Neural progenitor cell (in vitro differentiated cells): ENCODE measurements around the gene USP9X. TPM values are rescaled to one million over a fixed set of nuclear protein-coding genes. Genes with fewer than 3 reads are reported as not detected.
"Not testable (repeated sequence)": the region's sequence is repeated elsewhere in the genome, so short reads cannot be mapped to it uniquely, and the experiment has no call there.

Experiments
- DNase-seq: peaks from one replicate; pipeline ENCODE4 v3.0.0-alpha.2; 2016; ENCODE audit warnings: low spot score
- H2AFZ ChIP-seq: fragments of 200-600 bp; sonication (generic); replicated peaks from 2 replicates; pipeline ENCODE4 v1.6.1; 2016; ENCODE audit warnings: antibody characterized with exemption
- H3F3A ChIP-seq: fragments of 200-600 bp; sonication (generic); 2 replicates; pipeline ENCODE4 v1.6.1; 2016; ENCODE audit warnings: antibody characterized with exemption, low read depth
- H3K27ac ChIP-seq: fragments of 200-600 bp; sonication (generic); 2 replicates; pipeline ENCODE4 v1.5.1; 2016; ENCODE audit warnings: mild to moderate bottlenecking
- H3K27me3 ChIP-seq: fragments of 200-600 bp; sonication (generic); 2 replicates; pipeline ENCODE4 v1.6.1; 2016; ENCODE audit warnings: mild to moderate bottlenecking, moderate library complexity
- H3K36me3 ChIP-seq: fragments of 200-600 bp; sonication (generic); 2 replicates; pipeline ENCODE4 v1.5.1; 2016
- H3K4me1 ChIP-seq: fragments of 200-600 bp; sonication (generic); 2 replicates; pipeline ENCODE4 v1.6.1; 2016; ENCODE audit warnings: mixed run types
- H3K4me2 ChIP-seq: fragments of 200-600 bp; sonication (generic); 2 replicates; pipeline ENCODE4 v1.6.1; 2016
- H3K4me3 ChIP-seq: fragments of 200-600 bp; sonication (generic); 2 replicates; pipeline ENCODE4 v1.5.1; 2016
- H3K79me2 ChIP-seq: fragments of 200-600 bp; sonication (generic); 2 replicates; pipeline ENCODE4 v1.6.1; 2016; ENCODE audit warnings: low read depth
- H3K9ac ChIP-seq: fragments of 200-600 bp; sonication (generic); 2 replicates; pipeline ENCODE4 v1.6.1; 2016
- H3K9me3 ChIP-seq: fragments of 200-600 bp; sonication (generic); 2 replicates; pipeline ENCODE4 v1.5.1; 2016; ENCODE audit warnings: low read depth
- H4K20me1 ChIP-seq: fragments of 200-600 bp; sonication (generic); 2 replicates; pipeline ENCODE4 v1.6.1; 2016; ENCODE audit warnings: low read depth
- H3K27ac Mint-ChIP-seq: 3 replicates; pipeline ENCODE4 v1.8.0; 2021; ENCODE audit warnings: mixed read lengths
- H3K27me3 Mint-ChIP-seq: 2 replicates; pipeline ENCODE4 v1.8.0; 2022; ENCODE audit warnings: low read depth, mild to moderate bottlenecking, inconsistent platforms, moderate library complexity, mixed read lengths; ENCODE audit not compliant: insufficient read depth
- H3K36me3 Mint-ChIP-seq: 3 replicates; pipeline ENCODE4 v1.8.0; 2021; ENCODE audit warnings: mixed read lengths
- H3K4me1 Mint-ChIP-seq: 3 replicates; pipeline ENCODE4 v1.8.0; 2021; ENCODE audit warnings: mixed read lengths
- H3K4me3 Mint-ChIP-seq: 3 replicates; pipeline ENCODE4 v1.8.0; 2021; ENCODE audit warnings: mild to moderate bottlenecking, moderate library complexity, mixed read lengths
- H3K9me3 Mint-ChIP-seq: 3 replicates; pipeline ENCODE4 v1.8.0; 2020; ENCODE audit warnings: mixed read lengths
- EZH2 ChIP-seq: fragments of 200-600 bp; sonication (generic); IDR thresholded peaks from 2 replicates; pipeline ENCODE4 v1.6.1; 2017; ENCODE audit warnings: antibody characterized with exemption, mild to moderate bottlenecking, moderate library complexity
- EZH2phosphoT487 ChIP-seq: fragments of 200-600 bp; sonication (generic); IDR thresholded peaks from 2 replicates; pipeline ENCODE4 v1.6.1; 2017; ENCODE audit warnings: antibody characterized with exemption
- total RNA-seq: library from RNA; depleted of rRNA; stranded (reverse); fragments of >200 nt; gene quantifications from 2 replicates; pipeline ENCODE4 v1.2.3, GENCODE V29; 2015; ENCODE audit warnings: low replicate concordance
- TF ChIP-seq, protein P1 (sequence below): fragments of 200-600 bp; sonication (generic); IDR thresholded peaks from 2 replicates; pipeline ENCODE4 v1.5.1; 2017; ENCODE audit warnings: antibody characterized with exemption, mild to moderate bottlenecking

The USP9X gene
- total RNA-seq, 1 donor from 2014 or later = 115 TPM

DNA sequence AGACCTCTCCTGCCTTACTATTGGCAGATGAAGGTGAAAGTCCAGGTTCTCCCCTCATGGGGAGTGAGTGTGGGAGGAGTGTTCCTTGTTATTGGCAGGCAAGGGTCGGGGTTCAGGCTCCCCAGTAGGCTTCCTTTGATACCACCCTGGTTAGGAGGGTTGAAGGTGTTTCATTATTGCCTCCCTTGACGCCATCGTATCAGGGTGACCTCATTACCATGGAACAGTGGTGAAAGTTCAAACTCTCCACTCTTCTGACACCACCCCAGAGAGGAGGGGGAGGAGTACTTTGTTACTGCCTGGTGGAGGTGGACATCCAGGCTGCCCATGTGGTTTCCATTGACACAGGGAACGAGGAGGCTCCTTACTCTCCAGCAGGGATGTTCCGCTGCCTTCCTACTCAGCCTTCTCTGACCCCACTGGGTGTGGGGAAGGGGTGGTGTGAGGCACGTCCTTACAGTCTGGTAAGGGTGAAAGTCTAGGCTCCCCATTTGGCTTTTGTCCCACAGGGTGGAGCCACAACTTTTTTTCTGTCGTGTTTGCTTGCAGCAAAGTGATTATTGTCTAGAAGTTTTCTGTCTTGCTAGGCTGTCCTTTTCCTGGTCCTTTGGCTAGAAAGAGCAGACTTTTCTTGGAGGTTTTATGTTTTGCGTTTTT lies 37.2 kb upstream of the USP9X start:
- no peak overlapping the region for H3K27ac Mint-ChIP-seq

DNA sequence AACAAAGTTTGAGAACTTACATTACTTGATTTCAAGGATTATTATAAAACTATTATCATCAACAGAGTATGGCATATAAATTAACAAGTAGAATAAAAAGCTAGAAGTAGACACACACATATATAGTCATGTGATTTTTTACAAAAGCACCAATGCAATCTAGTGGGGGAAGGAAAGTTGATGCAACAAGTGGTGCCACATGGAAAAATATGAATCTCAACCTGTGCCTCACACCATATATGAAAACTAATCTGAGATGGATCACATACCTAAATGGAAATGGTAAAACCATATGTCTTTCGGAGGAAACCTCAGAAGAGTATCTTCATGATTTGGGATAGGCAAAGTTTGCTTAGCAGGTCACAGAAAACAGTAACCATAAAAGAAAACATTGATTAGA lies 34.9 kb upstream of the USP9X start:
- peaks cover 7% of the 10 kb centered on the region for H3K9me3 Mint-ChIP-seq
- DNase-seq = no peak
- H3K27me3 Mint-ChIP-seq = no peaks in the 10 kb centered on the region
- no peak overlapping the region for H3K27ac Mint-ChIP-seq
- H3K4me3 ChIP-seq = no peak overlapping the region
- no peaks in the 10 kb centered on the region for H3K79me2 ChIP-seq
- no peak for TF ChIP-seq EZH2phosphoT487
- no peak for TF ChIP-seq EZH2
- TF ChIP-seq, protein P1, sequence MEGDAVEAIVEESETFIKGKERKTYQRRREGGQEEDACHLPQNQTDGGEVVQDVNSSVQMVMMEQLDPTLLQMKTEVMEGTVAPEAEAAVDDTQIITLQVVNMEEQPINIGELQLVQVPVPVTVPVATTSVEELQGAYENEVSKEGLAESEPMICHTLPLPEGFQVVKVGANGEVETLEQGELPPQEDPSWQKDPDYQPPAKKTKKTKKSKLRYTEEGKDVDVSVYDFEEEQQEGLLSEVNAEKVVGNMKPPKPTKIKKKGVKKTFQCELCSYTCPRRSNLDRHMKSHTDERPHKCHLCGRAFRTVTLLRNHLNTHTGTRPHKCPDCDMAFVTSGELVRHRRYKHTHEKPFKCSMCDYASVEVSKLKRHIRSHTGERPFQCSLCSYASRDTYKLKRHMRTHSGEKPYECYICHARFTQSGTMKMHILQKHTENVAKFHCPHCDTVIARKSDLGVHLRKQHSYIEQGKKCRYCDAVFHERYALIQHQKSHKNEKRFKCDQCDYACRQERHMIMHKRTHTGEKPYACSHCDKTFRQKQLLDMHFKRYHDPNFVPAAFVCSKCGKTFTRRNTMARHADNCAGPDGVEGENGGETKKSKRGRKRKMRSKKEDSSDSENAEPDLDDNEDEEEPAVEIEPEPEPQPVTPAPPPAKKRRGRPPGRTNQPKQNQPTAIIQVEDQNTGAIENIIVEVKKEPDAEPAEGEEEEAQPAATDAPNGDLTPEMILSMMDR = no peak
- H3K27ac ChIP-seq = no peak overlapping the region
- no peaks in the 10 kb centered on the region for H3K9me3 ChIP-seq
- H3K4me1 ChIP-seq = peaks cover 21% of the 10 kb centered on the region
- H3K4me1 Mint-ChIP-seq = peaks cover 7% of the 10 kb centered on the region
- no peak overlapping the region for H2AFZ ChIP-seq
- H3K36me3 Mint-ChIP-seq = no peaks in the 10 kb centered on the region
- peaks cover 12% of the 10 kb centered on the region for H3F3A ChIP-seq
- H4K20me1 ChIP-seq = no peaks in the 10 kb centered on the region
- H3K36me3 ChIP-seq = no peaks in the 10 kb centered on the region
- H3K4me2 ChIP-seq = no peak overlapping the region
- no peak overlapping the region for H3K4me3 Mint-ChIP-seq
- H3K27me3 ChIP-seq = no peaks in the 10 kb centered on the region
- no peak overlapping the region for H3K9ac ChIP-seq

More for the DNA sequence above, 37.2 kb upstream of the USP9X start:
- DNase-seq = no peak
- no peaks in the 10 kb centered on the region for H3K27me3 Mint-ChIP-seq
- no peak overlapping the region for H3K4me3 Mint-ChIP-seq
- Histone ChIP-seq H3K27ac (no peak overlapping the region), H3F3A (peaks cover 12% of the 10 kb centered on the region), H4K20me1 (no peaks in the 10 kb centered on the region), H3K27me3 (no peaks in the 10 kb centered on the region), H3K4me1 (peaks cover 21% of the 10 kb centered on the region), H3K4me2 (no peak overlapping the region), H2AFZ (peak overlapping the region; percentile 39), H3K4me3 (no peak overlapping the region), H3K36me3 (no peaks in the 10 kb centered on the region), H3K79me2 (no peaks in the 10 kb centered on the region), H3K9me3 (no peaks in the 10 kb centered on the region), H3K9ac (no peak overlapping the region)
- H3K9me3 Mint-ChIP-seq = peaks cover 10% of the 10 kb centered on the region
- TF ChIP-seq, protein P1 = no peak
- no peak for TF ChIP-seq EZH2
- no peak for TF ChIP-seq EZH2phosphoT487
- no peaks in the 10 kb centered on the region for H3K36me3 Mint-ChIP-seq
- H3K4me1 Mint-ChIP-seq = peaks cover 7% of the 10 kb centered on the region

DNA sequence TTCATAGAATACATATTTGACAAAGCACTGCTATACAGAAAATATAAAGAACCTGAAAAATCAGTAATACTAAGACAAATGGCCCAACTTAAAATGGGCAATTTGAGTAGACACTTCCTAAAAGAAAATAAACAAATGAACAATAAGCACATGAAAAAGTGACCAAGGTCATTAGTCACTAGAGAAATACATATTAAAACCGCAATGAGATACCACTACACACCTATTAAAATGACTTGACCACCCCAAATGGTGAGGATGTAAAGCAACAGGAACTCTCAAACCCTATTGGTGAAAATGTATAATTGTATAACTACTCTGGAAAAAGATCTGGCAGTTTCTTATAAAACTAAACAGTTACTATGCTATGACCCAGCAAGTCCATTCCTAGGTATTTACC lies 34.0 kb upstream of the USP9X start:
- no peak overlapping the region for H3K4me3 Mint-ChIP-seq
- no peak overlapping the region for H3K27ac Mint-ChIP-seq

DNA sequence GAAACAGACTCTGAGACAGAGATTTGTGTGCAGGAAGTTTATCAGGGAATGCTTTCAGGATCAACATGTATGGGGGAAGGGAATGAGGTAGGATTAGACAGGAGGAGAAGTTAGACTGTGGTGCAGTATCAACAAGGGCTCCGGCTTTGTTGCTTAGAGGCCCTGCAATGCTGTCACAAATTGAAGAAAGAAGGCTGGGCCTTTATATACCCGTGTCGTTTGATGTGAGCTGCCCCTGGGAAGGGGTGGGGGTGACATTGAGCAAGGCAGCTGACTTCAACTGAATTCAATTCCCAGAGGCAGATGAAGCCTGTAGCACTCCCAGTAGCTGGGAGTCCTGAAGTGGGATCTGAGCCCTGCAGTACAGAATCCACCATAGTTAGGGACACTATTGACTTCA lies 29.5 kb upstream of the USP9X start:
- Histone ChIP-seq H3K4me2 (no peak overlapping the region), H3F3A (no peaks in the 10 kb centered on the region), H3K27me3 (no peaks in the 10 kb centered on the region), H3K4me3 (no peak overlapping the region), H3K79me2 (no peaks in the 10 kb centered on the region), H3K9me3 (no peaks in the 10 kb centered on the region), H3K36me3 (no peaks in the 10 kb centered on the region), H3K4me1 (peaks cover 8% of the 10 kb centered on the region), H3K9ac (no peak overlapping the region), H4K20me1 (no peaks in the 10 kb centered on the region), H3K27ac (no peak overlapping the region), H2AFZ (peak overlapping the region; percentile 94)
- Mint-ChIP-seq H3K36me3 (no peaks in the 10 kb centered on the region), H3K4me3 (no peak overlapping the region), H3K4me1 (peaks cover 10% of the 10 kb centered on the region), H3K27me3 (peaks cover 2% of the 10 kb centered on the region), H3K27ac (peak overlapping the region; percentile 9), H3K9me3 (peaks cover 3% of the 10 kb centered on the region)
- DNase-seq = peak; percentile 10
- TF ChIP-seq EZH2 (no peak), EZH2phosphoT487 (no peak)
- TF ChIP-seq, protein P1 = no peak

More for the DNA sequence above, 34.0 kb upstream of the USP9X start:
- Histone ChIP-seq H3K27ac (no peak overlapping the region), H3K4me3 (no peak overlapping the region), H4K20me1 (no peaks in the 10 kb centered on the region), H3K9me3 (no peaks in the 10 kb centered on the region), H3K9ac (no peak overlapping the region), H3F3A (peaks cover 6% of the 10 kb centered on the region), H3K4me2 (no peak overlapping the region), H3K36me3 (no peaks in the 10 kb centered on the region), H3K4me1 (peaks cover 22% of the 10 kb centered on the region), H2AFZ (no peak overlapping the region), H3K79me2 (no peaks in the 10 kb centered on the region), H3K27me3 (no peaks in the 10 kb centered on the region)
- Mint-ChIP-seq H3K27me3 (peaks cover 2% of the 10 kb centered on the region), H3K9me3 (peaks cover 8% of the 10 kb centered on the region), H3K4me1 (peaks cover 9% of the 10 kb centered on the region), H3K36me3 (no peaks in the 10 kb centered on the region)
- DNase-seq = no peak
- TF ChIP-seq EZH2phosphoT487 = no peak

DNA sequence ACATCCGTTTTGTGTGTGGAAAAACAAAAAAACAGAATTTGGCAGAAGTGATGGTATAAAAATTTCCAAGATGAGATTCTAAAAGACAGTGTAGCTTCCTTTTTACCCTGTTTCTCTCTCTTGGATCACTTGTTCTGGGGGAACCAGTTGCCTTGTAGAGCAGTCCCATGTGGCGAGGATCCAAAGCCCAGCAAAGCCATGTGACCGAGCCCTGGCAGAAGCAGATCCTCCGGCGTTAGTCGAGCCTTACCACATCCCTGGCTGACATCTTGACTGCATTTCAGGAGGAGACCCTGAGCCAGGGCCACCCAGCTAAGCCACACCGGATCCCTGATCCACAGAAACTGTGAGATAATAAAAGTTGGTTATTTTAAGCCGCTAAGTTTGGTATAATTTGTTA lies 22.0 kb upstream of the USP9X start:
- H3K9me3 Mint-ChIP-seq, DNase-seq, H3K4me2 ChIP-seq, H3K27me3 ChIP-seq, H3K79me2 ChIP-seq, H3K36me3 Mint-ChIP-seq, H3K4me3 ChIP-seq, H3K9me3 ChIP-seq, H3K4me1 ChIP-seq, H3K27ac ChIP-seq, H3K27me3 Mint-ChIP-seq, H3K9ac ChIP-seq, H3K27ac Mint-ChIP-seq, H3K4me1 Mint-ChIP-seq, H3K36me3 ChIP-seq, H3K4me3 Mint-ChIP-seq, H3F3A ChIP-seq, H4K20me1 ChIP-seq: not testable (repeated sequence)
- peak overlapping the region; percentile 57 for H2AFZ ChIP-seq
